GM23338 (cell line): ENCODE data around the gene GTF2H2C_2.
"Not testable (repeated sequence)": the region's sequence is repeated elsewhere in the genome, so short reads cannot be mapped to it uniquely, and the experiment has no call there.

Source experiments
- CREB1 ChIP-seq: fragments of 250-450 bp; sonication (Bioruptor Pico); IDR thresholded peaks from 2 replicates; pipeline ENCODE4 v1.5.0; 2020; ENCODE audit warnings: low read depth, mild to moderate bottlenecking, moderate library complexity
- CTCF ChIP-seq, 2 experiments: fragments of 200-600 bp in 1 of 2; sonication (generic) in 1 of 2; conservative IDR thresholded peaks; 2 replicates each; pipeline versions ENCODE4 v1.5.1 to v1.6.1; 2016 to 2017; ENCODE audit warnings: antibody characterized with exemption in 2 of 2, low read depth in 2 of 2, mild to moderate bottlenecking in 2 of 2, moderate library complexity in 1 of 2
- EZH2phosphoT487 ChIP-seq: fragments of 200-600 bp; sonication (generic); IDR thresholded peaks from one replicate; pipeline ENCODE4 v1.8.1; 2018; ENCODE audit warnings: antibody characterized with exemption; ENCODE audit not compliant: unreplicated experiment
- POLR2AphosphoS5 ChIP-seq: IDR thresholded peaks from 2 replicates; pipeline ENCODE4 v1.6.1; 2016; ENCODE audit warnings: antibody characterized with exemption, low read depth

- not testable (repeated sequence) for TF ChIP-seq CTCF (conservative IDR thresholded peaks at IDR 0.05; ENCODE audit: low read depth in 2 of 2); POLR2AphosphoS5; EZH2phosphoT487; CREB1 (CRISPR knock-in tag)
Observed at GRCh38 chr5:70438518-70438917, 23.4 kb downstream of the GTF2H2C_2 start.
